HG03064 (cell line): Measurements from ENCODE around the gene SLC2A1.

Experiments used
- ATAC-seq: cut with Tn5 transposase; IDR thresholded peaks from one replicate; pipeline ENCODE4 v1.9.1; 2021; ENCODE audit warnings: low read depth; ENCODE audit not compliant: unreplicated experiment

SLC2A1 gene

GRCh38 chr1:42981255-42981805 lies 22.7 kb upstream of the SLC2A1 start:
- no peak for ATAC-seq

GRCh38 chr1:42979896-42980800 lies 21.5 kb upstream of the SLC2A1 start:
- no peak for ATAC-seq

GRCh38 chr1:42979036-42979430 lies 20.4 kb upstream of the SLC2A1 start:
- ATAC-seq: no peak

- ATAC-seq: no peak
These were observed 19.8 kb upstream of the SLC2A1 start for GRCh38 chr1:42978317-42979035.

- no peak for ATAC-seq
These were observed 19.0 kb upstream of the SLC2A1 start for GRCh38 chr1:42977653-42978052.

- no peak for ATAC-seq
These were observed 17.0 kb upstream of the SLC2A1 start for GRCh38 chr1:42975561-42976225.

GRCh38 chr1:42974767-42975437 lies 16.2 kb upstream of the SLC2A1 start:
- ATAC-seq: no peak

- ATAC-seq: no peak
These were observed 15.1 kb upstream of the SLC2A1 start for GRCh38 chr1:42973799-42974198.

GRCh38 chr1:42973286-42973685 lies 14.6 kb upstream of the SLC2A1 start:
- no peak for ATAC-seq

- no peak for ATAC-seq
These were observed 13.2 kb upstream of the SLC2A1 start for GRCh38 chr1:42971841-42972291.

GRCh38 chr1:42970143-42970542 lies 11.5 kb upstream of the SLC2A1 start:
- ATAC-seq: no peak

GRCh38 chr1:42968654-42969053 lies 10.0 kb upstream of the SLC2A1 start:
- no peak for ATAC-seq

- no peak for ATAC-seq
These were observed 8.3 kb upstream of the SLC2A1 start for GRCh38 chr1:42966688-42967612.

- no peak for ATAC-seq
These were observed 6.7 kb upstream of the SLC2A1 start for GRCh38 chr1:42965378-42965777.

GRCh38 chr1:42964044-42964812 lies 5.6 kb upstream of the SLC2A1 start:
- ATAC-seq: no peak

- no peak for ATAC-seq
These were observed 4.8 kb upstream of the SLC2A1 start for GRCh38 chr1:42963378-42964043.

- ATAC-seq: no peak
These were observed 4.1 kb upstream of the SLC2A1 start for GRCh38 chr1:42962641-42963377.
